ENCODE measurements around the gene CCDC27. TPM values are rescaled to one million over a fixed set of nuclear protein-coding genes. Genes with fewer than 3 reads are reported as not detected.

CCDC27 gene
- total and polyA plus RNA-seq, 2 of the 13 experiments (the other 11 are each of a cell fraction or from before 2014, with no cell fraction given) = not detected

- 0 out of 2 replicates have a peak, but pooled peaks have one; percentile 32 for TF ChIP-seq ZNF138 (CRISPR knock-in tag; IDR thresholded peaks at IDR 0.05; ENCODE audit: low read depth)
- no peak for TF ChIP-seq RARA (CRISPR knock-in tag; IDR thresholded peaks at IDR 0.05)
- peak; percentile 18; the same call in 1 of the 2 replicates for TF ChIP-seq ZNF619 (CRISPR knock-in tag; IDR thresholded peaks at IDR 0.05)
- TF ChIP-seq ZNF781 (CRISPR knock-in tag; IDR thresholded peaks at IDR 0.05; ENCODE audit: borderline replicate concordance, not compliant biosample characterization) = no peak
- no peak for TF ChIP-seq ZNF562 (CRISPR knock-in tag; IDR thresholded peaks at IDR 0.05; ENCODE audit: borderline replicate concordance)
- 0 out of 2 replicates have a peak, but pooled peaks have one; percentile 4 for TF ChIP-seq PBX3 (CRISPR knock-in tag; IDR thresholded peaks at IDR 0.05; ENCODE audit: borderline replicate concordance)
- 0 out of 2 replicates have a peak, but pooled peaks have one; percentile 13 for TF ChIP-seq ZNF431 (CRISPR knock-in tag; IDR thresholded peaks at IDR 0.05; ENCODE audit: borderline replicate concordance, low read depth)
- TF ChIP-seq NKX3-1 (CRISPR knock-in tag; IDR thresholded peaks at IDR 0.05) = no peak
- no peak; the same call in 1 of the 2 replicates for TF ChIP-seq ZNF557 (CRISPR knock-in tag; IDR thresholded peaks at IDR 0.05)
- peak; percentile 20; the same call in 1 of the 2 replicates for TF ChIP-seq ZNF441 (CRISPR knock-in tag; IDR thresholded peaks at IDR 0.05; ENCODE audit: borderline replicate concordance)
- TF ChIP-seq ZGPAT (CRISPR knock-in tag; IDR thresholded peaks at IDR 0.05) = no peak
- peak; percentile 26 for TF ChIP-seq U2AF1 (optimal IDR thresholded peaks at IDR 0.05; ENCODE audit: low read depth, low read length)
- TF ChIP-seq NR1H2 (CRISPR knock-in tag; IDR thresholded peaks at IDR 0.05; ENCODE audit: borderline replicate concordance, low read depth) = peak; percentile 24; the same call in 1 of the 2 replicates
- 0 out of 2 replicates have a peak, but pooled peaks have one; percentile 27 for TF ChIP-seq NFE2L1 (CRISPR knock-in tag; IDR thresholded peaks at IDR 0.05; ENCODE audit: borderline replicate concordance)
- TF ChIP-seq HNF4G (IDR thresholded peaks at IDR 0.05; ENCODE audit: borderline replicate concordance, low read depth, low read length) = no peak
- TF ChIP-seq HNF4G (CRISPR knock-in tag; IDR thresholded peaks at IDR 0.05; ENCODE audit: borderline replicate concordance, low read depth) = 0 out of 2 replicates have a peak, but pooled peaks have one; percentile 4
- TF ChIP-seq BRD4 (CRISPR knock-in tag; IDR thresholded peaks at IDR 0.05) = peak; percentile 22; the same call in 1 of the 2 replicates
- TF ChIP-seq ZFP91 (CRISPR knock-in tag; IDR thresholded peaks at IDR 0.05; ENCODE audit: borderline replicate concordance) = no peak
- 0 out of 2 replicates have a peak, but pooled peaks have one; percentile 23 for TF ChIP-seq ZNF598 (CRISPR knock-in tag; IDR thresholded peaks at IDR 0.05; ENCODE audit: borderline replicate concordance)
Measured at GRCh38 chr1:3774946-3775489, 22.8 kb downstream of the CCDC27 start (continued).
